DOHH2 (cell line): ENCODE measurements around the gene FAIM2.

Experiments
- EZH2phosphoT487 ChIP-seq: fragments of 200-600 bp; sonication (generic); IDR thresholded peaks from 2 replicates; pipeline ENCODE4 v1.6.1; 2017; ENCODE audit warnings: borderline replicate concordance, mild to moderate bottlenecking, antibody characterized with exemption, low read length, moderate library complexity, mixed read lengths
- TF ChIP-seq, protein P1 (sequence below): fragments of 200-600 bp; sonication (generic); IDR thresholded peaks from one replicate; pipeline ENCODE4 v1.5.1; 2014; ENCODE audit warnings: antibody characterized with exemption, mild to moderate bottlenecking, low read depth, low read length; ENCODE audit not compliant: poor library complexity, severe bottlenecking

DNA sequence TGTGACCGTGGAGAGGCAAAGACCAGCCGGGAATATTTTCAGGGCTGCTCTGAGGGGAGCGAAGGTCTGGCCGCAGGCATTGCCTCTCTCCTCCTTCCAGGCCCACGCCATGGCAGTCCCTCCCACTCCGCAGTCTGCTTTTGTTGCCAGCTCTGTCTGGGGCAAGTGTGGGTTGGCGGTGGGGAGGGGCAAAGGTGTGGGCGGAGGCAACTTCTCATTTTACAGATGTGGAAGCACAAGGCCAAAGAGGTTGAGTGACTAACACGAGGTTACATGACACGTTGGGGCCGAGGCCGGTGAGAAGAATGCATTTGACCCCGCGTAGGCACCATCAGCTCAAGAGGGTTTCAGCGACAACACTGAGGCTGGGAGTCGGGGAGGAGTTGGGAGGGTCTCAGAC, 6.1 kb upstream of the FAIM2 start:
- TF ChIP-seq, protein P1, sequence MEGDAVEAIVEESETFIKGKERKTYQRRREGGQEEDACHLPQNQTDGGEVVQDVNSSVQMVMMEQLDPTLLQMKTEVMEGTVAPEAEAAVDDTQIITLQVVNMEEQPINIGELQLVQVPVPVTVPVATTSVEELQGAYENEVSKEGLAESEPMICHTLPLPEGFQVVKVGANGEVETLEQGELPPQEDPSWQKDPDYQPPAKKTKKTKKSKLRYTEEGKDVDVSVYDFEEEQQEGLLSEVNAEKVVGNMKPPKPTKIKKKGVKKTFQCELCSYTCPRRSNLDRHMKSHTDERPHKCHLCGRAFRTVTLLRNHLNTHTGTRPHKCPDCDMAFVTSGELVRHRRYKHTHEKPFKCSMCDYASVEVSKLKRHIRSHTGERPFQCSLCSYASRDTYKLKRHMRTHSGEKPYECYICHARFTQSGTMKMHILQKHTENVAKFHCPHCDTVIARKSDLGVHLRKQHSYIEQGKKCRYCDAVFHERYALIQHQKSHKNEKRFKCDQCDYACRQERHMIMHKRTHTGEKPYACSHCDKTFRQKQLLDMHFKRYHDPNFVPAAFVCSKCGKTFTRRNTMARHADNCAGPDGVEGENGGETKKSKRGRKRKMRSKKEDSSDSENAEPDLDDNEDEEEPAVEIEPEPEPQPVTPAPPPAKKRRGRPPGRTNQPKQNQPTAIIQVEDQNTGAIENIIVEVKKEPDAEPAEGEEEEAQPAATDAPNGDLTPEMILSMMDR, result no peak
- TF ChIP-seq EZH2phosphoT487, result no peak
